GM12878 (cell line): ENCODE measurements around the gene SALL3. TPM values are rescaled to one million over a fixed set of nuclear protein-coding genes. Genes with fewer than 3 reads are reported as not detected.

Experiments used
- ATAC-seq: fragments of 200-7000 bp; cut with Tn5 transposase; 3 replicates; pipeline ENCODE4 v1.9.1; 2020; ENCODE audit warnings: mild to moderate bottlenecking, moderate library complexity
- BruUV-seq: library from RNA; stranded (reverse); fragments of 400-500 nt; replicated peaks from 2 replicates; lab custom pipeline; 2021; lab: Mats Ljungman, UMichigan
- CTCF ChIA-PET: fragments of 300-600 bp; sonication (Branson Sonifier 250); formaldehyde crosslinking; extraction: SDS; loops from one replicate; lab custom pipeline; 2021; ENCODE audit warnings: inconsistent platforms; lab: Yijun Ruan, JAX
- POLR2A ChIA-PET: fragments of 350-600 bp; formaldehyde crosslinking; extraction: SDS; loops from one replicate; lab custom pipeline; 2021; ENCODE audit warnings: inconsistent platforms; lab: Charles Lee
- RAD21 ChIA-PET: fragments of 300-600 bp; sonication (Branson Sonifier 250); formaldehyde crosslinking; loops from one replicate; lab custom pipeline; 2023; ENCODE audit warnings: antibody characterized with exemption; ENCODE audit not compliant: unreplicated experiment; lab: Charles Lee
- SMC1A ChIA-PET: fragments of 300-600 bp; sonication (Branson Sonifier 250); formaldehyde crosslinking; loops from one replicate; lab custom pipeline; 2023; ENCODE audit not compliant: unreplicated experiment, uncharacterized antibody; lab: Charles Lee
- DNase-seq: peaks from one replicate; pipeline ENCODE4 v3.0.0-alpha.2; 2011; ENCODE audit warnings: low read depth, low spot score
- FAIRE-seq: peaks from 3 replicates; lab custom pipeline; 2011; peaks lifted over from hg19 to GRCh38; lab: Jason Lieb, UNC
- H2AFZ ChIP-seq: 2 replicates; pipeline ENCODE4 v1.6.0; 2011; ENCODE audit warnings: low read depth, low read length, control low read depth; ENCODE audit not compliant: control insufficient read depth
- H3K27ac ChIP-seq: 2 replicates; pipeline ENCODE4 v1.5.1; 2011; ENCODE audit warnings: control low read depth; ENCODE audit not compliant: control insufficient read depth, insufficient read depth
- H3K27me3 ChIP-seq, 2 experiments: replicated peaks in 1 of 2; 2 replicates each; pipeline versions ENCODE4 v1.6.0 to v1.6.1; 2011; ENCODE audit warnings: low read length in 1 of 2; ENCODE audit not compliant: control insufficient read depth in 2 of 2, insufficient read depth in 2 of 2
- H3K36me3 ChIP-seq, 2 experiments: 2 replicates each; pipeline ENCODE4 v1.5.1; 2011; ENCODE audit warnings: low read length in 1 of 2; ENCODE audit not compliant: control insufficient read depth in 2 of 2, insufficient read depth in 2 of 2
- H3K4me1 ChIP-seq: 2 replicates; pipeline ENCODE4 v1.6.1; 2011; ENCODE audit warnings: mild to moderate bottlenecking, low read length, moderate library complexity, mixed read lengths; ENCODE audit not compliant: control insufficient read depth, insufficient read depth
- H3K4me2 ChIP-seq: 2 replicates; pipeline ENCODE4 v1.6.0; 2011; ENCODE audit warnings: control low read depth; ENCODE audit not compliant: control insufficient read depth, insufficient read depth
- H3K4me3 ChIP-seq: fragments of 200-600 bp; sonication (generic); 2 replicates; pipeline ENCODE4 v1.5.1; 2016
- H3K79me2 ChIP-seq: 2 replicates; pipeline ENCODE4 v1.6.0; 2011; ENCODE audit warnings: low read length; ENCODE audit not compliant: control insufficient read depth, insufficient read depth
- H3K9ac ChIP-seq: 2 replicates; pipeline ENCODE4 v1.8.0; 2011; ENCODE audit warnings: low read length, control low read depth, mixed read lengths; ENCODE audit not compliant: control insufficient read depth, insufficient read depth
- H3K9me3 ChIP-seq: replicated peaks from 3 replicates; pipeline ENCODE4 v1.5.1; 2011; ENCODE audit warnings: mild to moderate bottlenecking, low read length; ENCODE audit not compliant: control insufficient read depth, insufficient read depth
- H4K20me1 ChIP-seq: 2 replicates; pipeline ENCODE4 v1.6.0; 2011; ENCODE audit not compliant: control insufficient read depth, insufficient read depth
- CBX5 ChIP-seq: sonication (generic); IDR thresholded peaks from 2 replicates; pipeline ENCODE4 v1.6.1; 2016; ENCODE audit warnings: low read depth, moderate library complexity, mild to moderate bottlenecking, inconsistent platforms
- CREM ChIP-seq: IDR thresholded peaks from 2 replicates; pipeline ENCODE4 v1.6.1; 2014; ENCODE audit warnings: antibody characterized with exemption, low read depth
- HDAC6 ChIP-seq: fragments of 200-600 bp; sonication (generic); IDR thresholded peaks from one replicate; pipeline ENCODE4 v1.8.0; 2017; ENCODE audit warnings: antibody characterized with exemption; ENCODE audit not compliant: unreplicated experiment
- NFYA ChIP-seq: IDR thresholded peaks from 2 replicates; pipeline ENCODE4 v1.6.1; 2011; ENCODE audit warnings: low read depth, mild to moderate bottlenecking, low read length, improper control_type of control experiment, borderline replicate concordance
- NFYB ChIP-seq: IDR thresholded peaks from 2 replicates; pipeline ENCODE4 v1.6.1; 2011; ENCODE audit warnings: low read depth, mild to moderate bottlenecking, low read length, improper control_type of control experiment, moderate library complexity; ENCODE audit not compliant: insufficient read depth
- NRF1 ChIP-seq: conservative IDR thresholded peaks from 2 replicates; pipeline ENCODE4 v1.6.1; 2011; ENCODE audit warnings: mild to moderate bottlenecking, low read depth, low read length, improper control_type of control experiment
- RAD51 ChIP-seq: fragments of 450-650 bp; IDR thresholded peaks from 2 replicates; pipeline ENCODE4 v1.6.1; 2016; ENCODE audit warnings: moderate library complexity, mild to moderate bottlenecking, inconsistent platforms
- RCOR1 ChIP-seq: conservative IDR thresholded peaks from 2 replicates; pipeline ENCODE4 v1.6.1; 2012; ENCODE audit warnings: low read depth, low read length, improper control_type of control experiment
- SUPT20H ChIP-seq: IDR thresholded peaks from 2 replicates; pipeline ENCODE4 v1.6.1; 2011; ENCODE audit warnings: low read depth, mild to moderate bottlenecking, low read length, moderate library complexity, borderline replicate concordance; ENCODE audit not compliant: control insufficient read depth
- ZNF622 ChIP-seq: fragments of 450-650 bp; IDR thresholded peaks from 2 replicates; pipeline ENCODE4 v1.6.1; 2017; ENCODE audit warnings: mild to moderate bottlenecking, inconsistent platforms
- ZSCAN29 ChIP-seq: fragments of 450-650 bp; IDR thresholded peaks from 2 replicates; pipeline ENCODE4 v1.6.1; 2017; ENCODE audit warnings: mild to moderate bottlenecking, moderate library complexity
- WGBS: methylation state at CpG from one replicate; pipeline ENCODE4 v1.1.6; 2016; ENCODE audit warnings: low lambda C conversion rate; ENCODE audit not compliant: insufficient replicate concordance, insufficient coverage; ENCODE audit errors: missing lambda C conversion rate; 5-methylcytosine and 5-hydroxymethylcytosine counted together
- in situ Hi-C: fragments of 300-500 bp; cut with MboI; formaldehyde crosslinking; loops from 9 replicates; pipeline ENCODE4 v1.14.3; 2018; ENCODE audit warnings: mixed read lengths
- intact Hi-C: fragments of 100-400 bp; cut with micrococcal nuclease; formaldehyde crosslinking; loops from one replicate; pipeline ENCODE4 v1.14.2; 2022; ENCODE audit not compliant: unreplicated experiment
- polyA plus RNA-seq, 11 experiments: library from polyadenylated mRNA; depleted of rRNA in 4 of 11; unstranded in 6 of 11; stranded (reverse) in 5 of 11; fragments of >200 nt; fragmentation: Nextera tagmentation in 4 of 11; fragmentation: Illumina TruSeq in 1 of 11; extraction: Ambion mirVana in 4 of 11; extraction: Trizol in 1 of 11; gene quantifications; 1 replicate in 1 of 11; 2 replicates in 10 of 11; pipeline versions ENCODE4 v1.2.1 to v1.2.3, GENCODE V29; 2011 to 2016; ENCODE audit warnings: inconsistent platforms in 2 of 11, missing spikeins in 2 of 11, low read depth in 1 of 11
- total RNA-seq, 4 experiments: library from RNA; depleted of rRNA in 3 of 4; stranded (reverse); fragments of >200 nt in 3 of 4; fragmentation: Illumina TruSeq in 1 of 4; extraction: Trizol in 1 of 4; gene quantifications; 2 replicates each; pipeline versions ENCODE4 v1.2.1 to v1.2.3, GENCODE V29; 2013 to 2021
- TF ChIP-seq, protein P1 (sequence below): fragments of 450-650 bp; IDR thresholded peaks from 2 replicates; pipeline ENCODE4 v1.6.1; 2017; ENCODE audit warnings: antibody characterized with exemption, mild to moderate bottlenecking, moderate library complexity
- TF ChIP-seq, protein P2 (sequence below): IDR thresholded peaks from 2 replicates; pipeline ENCODE4 v1.6.1; 2012; ENCODE audit warnings: low read depth, low read length, improper control_type of control experiment
- TF ChIP-seq, protein P3 (sequence below): IDR thresholded peaks from 2 replicates; pipeline ENCODE4 v1.6.1; 2012; ENCODE audit warnings: improper control_type of control experiment, low read depth, low read length; ENCODE audit not compliant: insufficient replicate concordance

Gene SALL3
- total and polyA plus RNA-seq, 10 of the 15 experiments (the other 5 are each of a cell fraction or from before 2014, with no cell fraction given): 0.01 to 0.10 (median 0.07) TPM; not detected in 7

DNA sequence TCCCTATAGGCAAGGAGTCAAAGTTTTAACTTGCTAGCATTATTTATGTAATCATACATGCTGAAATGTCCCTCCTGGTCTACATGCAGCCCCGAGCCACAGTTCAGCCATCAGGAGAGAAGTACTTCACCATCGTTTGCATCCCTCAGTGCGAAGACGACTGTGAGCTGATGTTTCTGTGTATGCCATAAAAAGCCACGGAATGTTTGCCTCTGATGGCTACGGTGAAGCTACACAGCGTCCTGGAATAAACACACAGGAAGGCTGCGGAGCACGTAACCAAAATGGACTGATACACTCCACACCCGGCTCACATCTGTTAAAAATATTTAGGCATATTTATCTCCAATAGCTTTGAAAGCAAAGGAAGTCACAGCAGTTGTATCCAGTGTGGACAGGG lies 4.3 kb upstream of the SALL3 start (continued):
- TF ChIP-seq, protein P1, sequence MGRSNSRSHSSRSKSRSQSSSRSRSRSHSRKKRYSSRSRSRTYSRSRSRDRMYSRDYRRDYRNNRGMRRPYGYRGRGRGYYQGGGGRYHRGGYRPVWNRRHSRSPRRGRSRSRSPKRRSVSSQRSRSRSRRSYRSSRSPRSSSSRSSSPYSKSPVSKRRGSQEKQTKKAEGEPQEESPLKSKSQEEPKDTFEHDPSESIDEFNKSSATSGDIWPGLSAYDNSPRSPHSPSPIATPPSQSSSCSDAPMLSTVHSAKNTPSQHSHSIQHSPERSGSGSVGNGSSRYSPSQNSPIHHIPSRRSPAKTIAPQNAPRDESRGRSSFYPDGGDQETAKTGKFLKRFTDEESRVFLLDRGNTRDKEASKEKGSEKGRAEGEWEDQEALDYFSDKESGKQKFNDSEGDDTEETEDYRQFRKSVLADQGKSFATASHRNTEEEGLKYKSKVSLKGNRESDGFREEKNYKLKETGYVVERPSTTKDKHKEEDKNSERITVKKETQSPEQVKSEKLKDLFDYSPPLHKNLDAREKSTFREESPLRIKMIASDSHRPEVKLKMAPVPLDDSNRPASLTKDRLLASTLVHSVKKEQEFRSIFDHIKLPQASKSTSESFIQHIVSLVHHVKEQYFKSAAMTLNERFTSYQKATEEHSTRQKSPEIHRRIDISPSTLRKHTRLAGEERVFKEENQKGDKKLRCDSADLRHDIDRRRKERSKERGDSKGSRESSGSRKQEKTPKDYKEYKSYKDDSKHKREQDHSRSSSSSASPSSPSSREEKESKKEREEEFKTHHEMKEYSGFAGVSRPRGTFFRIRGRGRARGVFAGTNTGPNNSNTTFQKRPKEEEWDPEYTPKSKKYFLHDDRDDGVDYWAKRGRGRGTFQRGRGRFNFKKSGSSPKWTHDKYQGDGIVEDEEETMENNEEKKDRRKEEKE: no peak
- no peak for TF ChIP-seq CBX5
- TF ChIP-seq, protein P2, sequence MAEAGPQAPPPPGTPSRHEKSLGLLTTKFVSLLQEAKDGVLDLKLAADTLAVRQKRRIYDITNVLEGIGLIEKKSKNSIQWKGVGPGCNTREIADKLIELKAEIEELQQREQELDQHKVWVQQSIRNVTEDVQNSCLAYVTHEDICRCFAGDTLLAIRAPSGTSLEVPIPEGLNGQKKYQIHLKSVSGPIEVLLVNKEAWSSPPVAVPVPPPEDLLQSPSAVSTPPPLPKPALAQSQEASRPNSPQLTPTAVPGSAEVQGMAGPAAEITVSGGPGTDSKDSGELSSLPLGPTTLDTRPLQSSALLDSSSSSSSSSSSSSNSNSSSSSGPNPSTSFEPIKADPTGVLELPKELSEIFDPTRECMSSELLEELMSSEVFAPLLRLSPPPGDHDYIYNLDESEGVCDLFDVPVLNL: no peak
- TF ChIP-seq NRF1: no peak
- no peak for TF ChIP-seq HDAC6
- TF ChIP-seq RCOR1: no peak
- no peak for TF ChIP-seq CREM
- TF ChIP-seq NFYB: no peak
- no peak for TF ChIP-seq ZSCAN29

DNA sequence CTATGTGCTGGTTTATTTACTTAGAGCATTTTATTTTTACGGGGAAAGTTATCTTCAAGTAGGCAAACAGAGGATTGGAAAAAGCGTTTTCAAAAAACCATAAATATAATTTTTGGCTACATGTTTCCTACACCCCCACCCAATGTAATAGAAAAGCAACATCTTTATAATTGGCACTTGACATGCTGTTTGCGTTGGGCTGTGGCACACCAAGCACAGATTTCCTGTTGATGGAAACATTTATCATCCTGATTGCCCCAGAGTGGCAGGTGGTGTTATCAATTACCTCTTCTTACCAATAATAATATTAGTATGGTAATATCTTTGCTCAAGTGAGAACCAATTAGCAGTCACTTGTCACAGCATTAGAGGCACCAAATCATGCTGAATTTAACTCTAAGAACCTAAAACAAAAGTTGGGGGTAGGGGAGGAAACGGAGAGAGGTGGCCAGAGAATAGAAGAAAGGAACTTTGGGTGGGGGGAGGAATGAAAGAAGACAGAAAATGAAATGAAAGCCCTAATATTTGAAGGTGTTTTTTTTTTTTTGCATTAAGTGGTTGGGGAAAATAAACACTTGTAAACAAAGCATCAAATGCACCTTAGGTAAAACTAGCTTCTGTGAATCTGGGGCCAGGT lies 3.8 kb upstream of the SALL3 start:
- Histone ChIP-seq H3K27ac (no peak overlapping the region), H3K9me3 (no peaks in the 10 kb centered on the region; the same call in 2 of the 3 replicates), H2AFZ (no peak overlapping the region), H3K79me2 (no peaks in the 10 kb centered on the region), H3K27me3 (no peaks in the 10 kb centered on the region; a peak in 1 of 4 replicates), H3K4me3 (no peak overlapping the region), H3K36me3 (no peaks in the 10 kb centered on the region), H3K4me1 (no peaks in the 10 kb centered on the region), H4K20me1 (no peaks in the 10 kb centered on the region), H3K9ac (no peak overlapping the region), H3K4me2 (no peak overlapping the region)
- intact Hi-C loops (no loop called here), in situ Hi-C loops (no loop called here)
- ChIA-PET POLR2A (no interaction called here), CTCF (interaction anchor here (0.6 kb wide), 1 partner anchor 636 kb away, joined by 3 read pairs; no protein-coding TSS in a partner anchor), SMC1A (no interaction called here), RAD21 (no interaction called here)
- ATAC-seq: no peak
- FAIRE-seq: no peak
- BruUV-seq: no TSS peak
- 12% methylated on average over 4 of the region's 4 CpGs for WGBS
- DNase-seq: no peak
- TF ChIP-seq SUPT20H: no peak
- no peak for TF ChIP-seq ZNF622
- no peak for TF ChIP-seq RAD51
- TF ChIP-seq, protein P3, sequence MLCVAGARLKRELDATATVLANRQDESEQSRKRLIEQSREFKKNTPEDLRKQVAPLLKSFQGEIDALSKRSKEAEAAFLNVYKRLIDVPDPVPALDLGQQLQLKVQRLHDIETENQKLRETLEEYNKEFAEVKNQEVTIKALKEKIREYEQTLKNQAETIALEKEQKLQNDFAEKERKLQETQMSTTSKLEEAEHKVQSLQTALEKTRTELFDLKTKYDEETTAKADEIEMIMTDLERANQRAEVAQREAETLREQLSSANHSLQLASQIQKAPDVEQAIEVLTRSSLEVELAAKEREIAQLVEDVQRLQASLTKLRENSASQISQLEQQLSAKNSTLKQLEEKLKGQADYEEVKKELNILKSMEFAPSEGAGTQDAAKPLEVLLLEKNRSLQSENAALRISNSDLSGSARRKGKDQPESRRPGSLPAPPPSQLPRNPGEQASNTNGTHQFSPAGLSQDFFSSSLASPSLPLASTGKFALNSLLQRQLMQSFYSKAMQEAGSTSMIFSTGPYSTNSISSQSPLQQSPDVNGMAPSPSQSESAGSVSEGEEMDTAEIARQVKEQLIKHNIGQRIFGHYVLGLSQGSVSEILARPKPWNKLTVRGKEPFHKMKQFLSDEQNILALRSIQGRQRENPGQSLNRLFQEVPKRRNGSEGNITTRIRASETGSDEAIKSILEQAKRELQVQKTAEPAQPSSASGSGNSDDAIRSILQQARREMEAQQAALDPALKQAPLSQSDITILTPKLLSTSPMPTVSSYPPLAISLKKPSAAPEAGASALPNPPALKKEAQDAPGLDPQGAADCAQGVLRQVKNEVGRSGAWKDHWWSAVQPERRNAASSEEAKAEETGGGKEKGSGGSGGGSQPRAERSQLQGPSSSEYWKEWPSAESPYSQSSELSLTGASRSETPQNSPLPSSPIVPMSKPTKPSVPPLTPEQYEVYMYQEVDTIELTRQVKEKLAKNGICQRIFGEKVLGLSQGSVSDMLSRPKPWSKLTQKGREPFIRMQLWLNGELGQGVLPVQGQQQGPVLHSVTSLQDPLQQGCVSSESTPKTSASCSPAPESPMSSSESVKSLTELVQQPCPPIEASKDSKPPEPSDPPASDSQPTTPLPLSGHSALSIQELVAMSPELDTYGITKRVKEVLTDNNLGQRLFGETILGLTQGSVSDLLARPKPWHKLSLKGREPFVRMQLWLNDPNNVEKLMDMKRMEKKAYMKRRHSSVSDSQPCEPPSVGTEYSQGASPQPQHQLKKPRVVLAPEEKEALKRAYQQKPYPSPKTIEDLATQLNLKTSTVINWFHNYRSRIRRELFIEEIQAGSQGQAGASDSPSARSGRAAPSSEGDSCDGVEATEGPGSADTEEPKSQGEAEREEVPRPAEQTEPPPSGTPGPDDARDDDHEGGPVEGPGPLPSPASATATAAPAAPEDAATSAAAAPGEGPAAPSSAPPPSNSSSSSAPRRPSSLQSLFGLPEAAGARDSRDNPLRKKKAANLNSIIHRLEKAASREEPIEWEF: no peak
- no peak for TF ChIP-seq CREM
- TF ChIP-seq NFYA: no peak
